Activated T-helper 1 cell treated with Interleukin-2 at 50 U/mL for 16 hours (primary cell): ENCODE results near the gene SLC66A3.

Experiments used
- DNase-seq: peaks from one replicate; pipeline ENCODE4 v3.0.0-alpha.2; 2020; ENCODE audit warnings: low read depth

SLC66A3 gene

DNA sequence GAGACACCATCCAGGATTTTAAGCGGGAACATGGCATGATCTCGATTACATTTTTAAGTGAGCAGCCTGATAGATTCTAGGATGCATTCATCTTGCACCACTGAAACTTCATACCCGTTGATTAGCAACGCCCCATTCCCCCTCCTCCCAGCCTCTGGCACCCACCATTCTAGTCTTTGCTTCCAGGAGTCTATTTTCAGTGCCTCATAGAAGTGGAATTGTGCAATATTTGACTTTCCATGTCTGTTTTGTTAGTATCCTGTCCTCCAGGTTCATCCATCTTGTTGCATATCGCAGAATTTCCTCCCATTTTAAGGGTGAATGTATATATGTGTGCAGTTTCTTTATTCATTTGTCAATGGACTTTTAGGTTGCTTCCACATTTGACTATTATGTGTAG, 20.9 kb upstream of the SLC66A3 start:
- DNase-seq, result no peak

GRCh38 chr2:11140492-11140891, 14.8 kb upstream of the SLC66A3 start:
- no peak for DNase-seq

- DNase-seq, result no peak
These were observed 13.9 kb upstream of the SLC66A3 start for GRCh38 chr2:11141319-11141718.

- no peak for DNase-seq
These were observed 12.9 kb upstream of the SLC66A3 start for GRCh38 chr2:11142330-11142729.

GRCh38 chr2:11142987-11143386, 12.3 kb upstream of the SLC66A3 start:
- DNase-seq, result no peak

DNA sequence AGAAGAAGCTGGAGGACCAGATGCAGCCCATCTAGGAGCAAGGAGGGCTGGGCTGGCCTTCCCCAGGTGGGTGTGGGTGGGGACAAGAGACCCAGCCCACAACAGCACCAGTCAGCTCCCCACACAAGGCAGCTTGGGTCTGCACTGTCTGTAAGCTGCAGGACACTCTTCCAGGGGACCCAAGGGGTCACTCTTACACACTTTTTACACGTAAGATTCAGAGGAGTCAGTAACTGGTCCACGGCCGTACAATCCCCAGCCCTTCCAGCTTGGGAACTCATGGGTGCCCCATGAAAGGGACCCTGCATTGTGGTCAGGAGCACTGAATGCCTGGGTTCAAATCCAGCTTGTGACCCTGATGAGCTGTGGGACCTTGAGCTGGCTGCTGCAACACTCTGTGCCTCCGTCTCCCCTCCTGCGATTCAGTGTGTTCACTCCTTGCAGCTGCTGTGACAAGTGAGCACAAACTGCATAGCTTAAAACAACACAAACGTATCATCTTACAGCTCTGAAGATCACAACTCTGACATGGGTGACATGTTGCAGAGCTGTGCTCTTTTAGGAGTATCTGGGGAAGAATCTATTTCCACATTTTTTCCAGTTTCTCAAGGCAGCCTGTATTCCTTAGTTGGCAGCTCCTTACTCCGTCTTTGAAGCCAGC, 11.1 kb upstream of the SLC66A3 start:
- DNase-seq, result no peak

DNA sequence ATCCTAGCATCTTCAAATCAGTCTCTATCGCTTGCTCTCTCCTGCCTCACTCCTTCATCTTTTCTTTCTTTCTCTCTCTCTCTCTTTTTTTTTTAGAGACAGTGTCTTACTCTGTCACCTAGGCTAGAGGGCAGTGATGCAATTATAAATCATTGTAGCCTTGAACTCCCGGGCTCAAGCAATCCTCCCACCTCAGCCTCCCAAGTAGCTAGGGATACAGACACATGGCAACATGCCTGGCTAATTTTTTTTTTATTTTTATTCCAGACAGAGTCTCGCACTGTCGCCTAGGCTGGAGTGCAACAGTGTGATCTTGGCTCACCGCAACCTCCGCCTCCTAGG, 10.6 kb upstream of the SLC66A3 start:
- DNase-seq, result no peak

- no peak for DNase-seq
These were observed 9.9 kb upstream of the SLC66A3 start for GRCh38 chr2:11145350-11145749.

DNA sequence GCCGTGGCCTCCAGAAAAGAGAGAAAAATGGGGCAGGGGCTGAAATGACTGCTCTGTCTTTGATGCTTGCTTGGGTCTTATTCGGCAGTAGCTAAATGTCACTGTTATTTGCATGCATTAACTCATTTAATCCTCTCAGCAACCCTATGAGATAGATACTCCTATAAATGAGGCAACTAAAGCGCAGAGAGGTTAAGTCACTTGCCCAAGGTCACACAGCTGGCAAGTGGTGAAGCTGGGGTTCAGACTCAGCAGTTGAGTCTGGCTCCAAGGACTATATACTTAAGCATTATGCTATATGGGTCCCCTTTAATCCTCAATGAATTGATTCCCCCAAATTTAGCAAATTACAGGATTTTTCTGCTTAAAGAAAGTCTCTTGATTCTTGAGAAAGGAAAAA, 9.2 kb upstream of the SLC66A3 start:
- DNase-seq, result no peak

GRCh38 chr2:11147263-11147662, 8.0 kb upstream of the SLC66A3 start:
- no peak for DNase-seq

GRCh38 chr2:11152591-11152990, 2.7 kb upstream of the SLC66A3 start:
- DNase-seq, result no peak

GRCh38 chr2:11154016-11154922, 998 bp upstream of the SLC66A3 start:
- DNase-seq, result no peak

DNA sequence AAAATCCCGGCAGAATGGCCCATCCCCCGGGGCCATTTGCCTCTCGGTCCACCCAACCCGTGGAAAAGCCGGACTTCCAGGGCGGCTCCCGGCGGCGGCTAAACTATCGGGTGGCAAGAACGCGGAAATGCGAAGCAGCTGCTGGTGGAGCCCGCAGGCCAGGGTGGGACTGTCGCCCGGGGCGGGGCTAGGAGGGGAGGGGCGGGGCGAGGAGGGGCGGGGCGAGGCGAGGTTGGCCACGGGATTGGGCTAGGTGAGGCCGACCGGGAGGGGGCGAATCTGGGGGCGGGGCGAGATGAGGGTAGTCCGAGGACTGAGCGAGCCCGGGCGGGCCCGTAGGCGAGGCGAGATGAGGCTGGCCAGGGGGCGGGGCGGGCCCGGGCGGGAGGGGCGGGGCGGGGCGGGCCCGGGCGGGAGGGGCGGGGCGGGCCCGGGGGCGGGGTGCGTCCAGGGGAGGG, 315 bp upstream of the SLC66A3 start:
- peak; percentile 97 for DNase-seq

DNA sequence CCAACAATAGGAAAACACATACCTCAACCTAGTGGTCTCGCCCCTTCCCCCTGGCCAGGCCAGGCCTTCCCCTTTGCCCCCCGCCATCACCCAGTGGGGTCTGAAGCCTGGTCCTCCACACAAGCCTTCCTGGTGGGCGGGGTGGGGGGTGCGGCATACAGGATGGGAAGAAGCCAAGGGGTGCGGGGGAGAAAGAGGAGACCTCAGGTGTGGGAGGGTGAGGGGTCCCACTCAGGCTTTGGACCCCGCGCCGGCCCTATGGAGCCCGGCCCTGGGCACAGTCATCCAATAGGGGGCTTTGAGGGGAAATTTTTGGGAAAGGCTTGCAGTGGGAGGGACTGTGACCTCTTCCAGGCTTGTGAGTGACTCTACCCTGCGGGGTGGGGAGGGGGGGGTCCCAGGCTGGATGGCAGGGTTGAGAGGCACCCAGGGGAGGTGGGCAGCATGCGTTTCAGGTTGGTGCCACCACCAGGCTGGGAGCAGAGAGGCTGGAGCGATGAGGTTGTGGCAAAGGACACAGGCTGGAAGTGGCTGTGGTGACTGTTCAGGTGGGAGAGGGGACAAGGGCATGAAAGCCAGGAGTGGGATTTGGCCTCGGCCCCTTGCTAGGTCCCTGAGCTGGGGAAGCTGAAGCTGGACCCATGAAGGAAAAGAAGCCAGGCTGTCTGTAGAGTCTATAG, 1.3 kb downstream of the SLC66A3 start:
- no peak for DNase-seq

GRCh38 chr2:11157296-11157695, 2.0 kb downstream of the SLC66A3 start:
- no peak for DNase-seq

- no peak for DNase-seq
These were observed 2.5 kb downstream of the SLC66A3 start for GRCh38 chr2:11157731-11158130.

- DNase-seq, result no peak
These were observed 3.8 kb downstream of the SLC66A3 start for GRCh38 chr2:11158916-11159573.

- DNase-seq, result no peak
These were observed 4.4 kb downstream of the SLC66A3 start for GRCh38 chr2:11159574-11160170.

- no peak for DNase-seq
These were observed 5.0 kb downstream of the SLC66A3 start for GRCh38 chr2:11160256-11160655.

DNA sequence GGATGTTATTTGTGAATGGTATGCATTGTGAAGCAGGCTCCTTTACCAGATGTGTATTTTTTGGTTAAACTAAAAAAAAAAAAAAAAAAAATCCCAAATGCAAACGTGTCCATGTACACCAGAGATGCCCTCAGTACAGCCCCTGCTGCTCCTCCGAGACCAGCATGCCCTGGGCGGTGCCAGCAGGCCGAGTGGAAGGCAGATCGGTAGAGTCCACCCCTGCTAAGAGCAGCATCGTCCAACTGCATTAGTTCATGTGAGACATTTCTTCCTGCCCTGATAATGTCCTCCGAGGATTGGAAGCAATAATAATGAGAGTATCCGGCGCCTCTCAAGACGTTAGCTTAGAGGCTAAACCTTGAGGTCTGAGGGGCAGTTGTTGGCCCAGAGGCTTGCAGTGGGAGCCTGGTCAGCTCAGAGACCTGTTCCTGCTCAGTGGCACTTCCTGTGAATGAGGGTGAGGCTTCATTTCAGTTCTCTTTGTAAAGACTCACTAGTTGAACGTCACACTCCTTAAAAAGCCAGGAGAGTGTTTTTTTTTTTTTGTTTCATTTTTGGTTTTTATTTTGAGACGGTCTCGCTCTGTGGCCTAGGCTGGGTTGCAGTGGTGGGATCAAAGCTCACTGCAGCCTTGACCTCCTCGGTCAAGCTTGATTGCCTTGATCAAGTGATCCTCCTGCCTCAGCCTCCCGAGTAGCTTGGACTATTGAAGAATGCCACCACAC, 5.6 kb downstream of the SLC66A3 start:
- DNase-seq, result no peak

GRCh38 chr2:11161747-11162146, 6.5 kb downstream of the SLC66A3 start:
- DNase-seq, result no peak
